ENCODE measurements around the gene PRKCH.
A peak's percentile ranks its signal among the peaks of the same experiment; 100 is the strongest.

PRKCH gene

DNA sequence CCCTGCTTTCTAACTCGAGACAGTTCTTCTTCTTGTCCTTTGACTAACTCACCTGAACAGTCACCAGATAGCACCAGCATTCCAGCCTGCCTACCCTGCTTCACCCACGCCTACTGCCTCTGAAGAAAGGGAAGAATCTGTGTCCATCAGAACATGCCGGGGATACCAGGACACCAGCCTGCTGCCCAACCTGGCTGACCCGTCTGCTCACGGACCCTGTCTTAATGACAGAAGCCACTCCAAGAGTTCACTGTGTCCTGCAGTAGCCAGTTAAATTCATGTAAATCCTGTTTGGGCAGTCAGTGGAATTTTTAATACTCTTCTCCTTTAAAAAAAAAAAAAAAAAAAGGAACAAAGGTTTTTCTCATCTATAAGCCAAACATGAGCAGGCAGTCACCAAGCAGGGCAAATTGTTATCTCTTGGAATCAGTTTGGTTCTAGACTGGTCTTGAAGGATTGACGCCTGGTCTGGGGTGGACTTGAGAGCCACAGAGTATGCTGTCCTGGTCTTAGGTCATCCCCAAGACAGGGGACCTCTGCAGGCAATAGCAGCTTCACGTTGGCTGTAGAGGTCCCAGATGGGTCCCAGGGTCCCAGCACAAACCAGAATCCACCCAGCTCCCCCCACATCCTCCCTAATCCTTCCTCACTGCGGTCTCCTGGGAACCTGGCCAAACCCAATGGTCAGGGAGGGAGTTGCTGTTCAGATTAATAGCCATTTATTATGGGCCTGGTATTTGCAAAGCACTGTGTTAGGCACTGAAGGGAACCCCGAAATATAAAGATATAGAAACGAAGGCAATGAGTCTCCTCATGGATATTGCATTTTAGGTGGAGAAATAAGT, 192.8 kb downstream of the PRKCH start:
- Mint-ChIP-seq H3K27ac (peak overlapping the region; percentile 99), H3K4me1 (ENCODE audit: low read depth) (peaks cover 99% of the 10 kb centered on the region), H3K36me3 (ENCODE audit: low read depth) (peaks cover 80% of the 10 kb centered on the region)

DNA sequence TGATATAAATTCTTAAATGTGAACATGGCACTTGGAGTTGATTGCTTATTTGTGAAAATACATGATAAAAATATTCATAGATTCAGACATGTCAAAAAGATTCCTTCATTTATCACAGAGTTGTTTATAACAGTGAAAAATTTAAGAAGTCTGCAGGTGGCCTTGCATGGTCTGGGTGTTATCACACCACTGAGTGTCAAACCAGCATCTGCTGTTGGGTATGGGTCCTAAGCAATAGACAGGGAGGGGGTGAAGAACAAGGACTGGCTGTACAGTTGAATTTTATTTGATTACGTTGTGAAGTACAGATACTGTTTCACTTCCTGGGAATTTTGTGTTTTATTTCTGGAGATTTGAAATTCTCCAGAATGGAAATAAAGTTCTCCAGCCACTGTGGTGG, 193.5 kb downstream of the PRKCH start:
- H3K4me1 Mint-ChIP-seq (ENCODE audit: low read depth) = peaks cover 99% of the 10 kb centered on the region
- H3K4me3 Mint-ChIP-seq = no peak overlapping the region
- H3K36me3 Mint-ChIP-seq (ENCODE audit: low read depth) = peaks cover 75% of the 10 kb centered on the region
- no peaks in the 10 kb centered on the region for H3K27me3 Mint-ChIP-seq
- H3K9me3 Mint-ChIP-seq = no peaks in the 10 kb centered on the region
- peak overlapping the region; percentile 91 for H3K27ac Mint-ChIP-seq

More for the DNA sequence above, 192.8 kb downstream of the PRKCH start:
- no peak overlapping the region for H3K4me3 Mint-ChIP-seq
- H3K9me3 Mint-ChIP-seq = no peaks in the 10 kb centered on the region
- H3K27me3 Mint-ChIP-seq = no peaks in the 10 kb centered on the region

DNA sequence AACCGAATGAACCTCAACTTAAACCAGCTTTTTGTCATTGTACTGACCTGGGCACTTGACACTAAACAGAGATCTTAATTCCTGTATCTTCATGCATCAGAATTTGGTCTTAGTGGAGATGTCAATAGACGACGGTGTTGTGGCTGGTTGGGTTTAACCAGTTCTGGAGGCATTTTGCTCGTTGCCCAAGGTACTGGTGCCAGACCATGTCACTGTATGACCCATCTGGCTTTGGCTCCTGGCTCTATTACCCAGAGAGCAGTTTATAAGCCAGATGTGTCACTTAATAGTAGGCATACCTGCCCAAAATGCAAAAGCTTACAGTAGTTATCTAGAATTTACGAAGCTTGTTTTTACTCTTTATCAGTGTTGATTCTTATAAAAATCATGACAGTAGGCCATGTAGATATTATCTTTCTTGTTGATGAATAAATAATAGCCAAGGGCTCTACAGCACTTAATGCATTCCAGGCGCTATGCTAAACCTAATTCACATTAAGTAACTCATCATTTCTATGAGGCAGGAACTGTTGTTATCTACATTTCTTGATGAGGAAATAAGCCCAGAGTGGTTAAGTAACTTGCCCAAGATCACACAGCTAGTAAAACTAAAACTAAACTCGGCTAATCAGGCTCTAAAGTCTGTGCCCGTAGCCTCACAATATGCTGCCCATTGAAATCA, 194.2 kb downstream of the PRKCH start:
- H3K4me3 Mint-ChIP-seq = no peak overlapping the region
- peaks cover 78% of the 10 kb centered on the region for H3K36me3 Mint-ChIP-seq (ENCODE audit: low read depth)
- H3K27me3 Mint-ChIP-seq = no peaks in the 10 kb centered on the region
- H3K9me3 Mint-ChIP-seq = no peaks in the 10 kb centered on the region
- peaks cover 99% of the 10 kb centered on the region for H3K4me1 Mint-ChIP-seq (ENCODE audit: low read depth)
- H3K27ac Mint-ChIP-seq = peak overlapping the region; percentile 91

DNA sequence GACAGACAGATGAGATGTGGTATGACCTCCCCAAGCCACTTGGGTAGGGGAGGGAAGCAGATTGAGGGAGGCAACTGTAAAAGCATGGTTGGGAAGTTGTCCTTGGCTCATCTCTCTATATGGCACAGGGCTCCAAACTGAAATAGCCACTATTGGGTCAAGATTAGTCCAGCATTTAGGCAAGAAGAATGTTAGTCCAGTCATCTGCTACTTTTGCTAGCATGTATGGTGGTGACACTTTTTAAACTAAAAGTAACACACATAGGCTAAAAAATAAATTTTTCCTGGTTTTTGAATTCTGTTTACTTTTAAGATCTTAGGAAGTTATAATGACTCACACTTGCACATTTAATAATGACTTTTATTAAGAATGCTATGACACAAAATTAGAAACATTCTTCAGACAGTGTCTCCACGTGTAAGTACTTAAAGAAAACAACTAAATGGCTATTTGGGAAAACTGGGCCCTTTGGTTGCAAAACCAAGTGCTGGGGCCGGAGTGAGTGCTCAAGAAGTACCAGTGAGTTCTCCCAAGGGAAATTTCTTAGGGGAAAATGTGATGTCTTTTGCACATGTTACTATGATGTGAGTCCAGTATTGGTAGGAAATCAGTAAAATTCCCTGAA, 194.9 kb downstream of the PRKCH start:
- Mint-ChIP-seq H3K9me3 (no peaks in the 10 kb centered on the region), H3K27me3 (no peaks in the 10 kb centered on the region), H3K4me1 (ENCODE audit: low read depth) (peaks cover 97% of the 10 kb centered on the region), H3K27ac (peak overlapping the region; percentile 91), H3K4me3 (no peak overlapping the region), H3K36me3 (ENCODE audit: low read depth) (peaks cover 76% of the 10 kb centered on the region)

DNA sequence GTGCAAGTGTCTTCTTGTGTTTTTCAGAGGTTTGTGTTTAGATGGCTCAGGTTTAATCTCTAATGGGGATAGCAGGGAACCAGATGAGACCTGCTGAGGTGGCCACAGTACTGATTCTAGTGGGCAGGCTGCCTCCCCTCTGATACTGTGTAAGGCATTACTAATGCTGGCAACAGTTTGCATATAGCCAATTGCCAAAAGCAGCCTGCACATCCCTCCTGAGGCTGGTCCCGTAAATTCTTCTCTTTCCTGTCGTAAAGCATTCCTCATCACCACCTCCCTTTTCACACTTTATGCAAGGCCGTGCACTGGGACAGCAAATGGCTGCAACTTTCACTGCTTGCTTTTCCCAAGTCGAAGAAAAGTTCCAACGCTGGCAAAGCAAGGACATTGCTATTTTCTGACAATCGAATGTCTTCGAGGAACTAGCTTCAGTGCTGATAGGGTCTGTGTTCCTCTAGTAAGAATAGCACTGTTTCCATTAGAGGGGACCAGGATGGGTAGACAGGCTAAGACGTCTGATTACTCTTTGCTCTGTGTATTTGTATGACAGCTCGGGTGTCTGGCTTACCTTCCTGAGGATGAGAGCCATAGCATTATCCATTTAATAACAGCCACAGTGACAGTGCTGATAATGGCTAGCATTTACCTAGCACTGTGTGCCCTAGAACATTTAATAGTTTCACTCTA, 195.7 kb downstream of the PRKCH start:
- Mint-ChIP-seq H3K36me3 (ENCODE audit: low read depth) (peaks cover 76% of the 10 kb centered on the region), H3K27ac (peak overlapping the region; percentile 76), H3K4me1 (ENCODE audit: low read depth) (peaks cover 97% of the 10 kb centered on the region), H3K4me3 (no peak overlapping the region), H3K27me3 (no peaks in the 10 kb centered on the region), H3K9me3 (peaks cover 2% of the 10 kb centered on the region)

DNA sequence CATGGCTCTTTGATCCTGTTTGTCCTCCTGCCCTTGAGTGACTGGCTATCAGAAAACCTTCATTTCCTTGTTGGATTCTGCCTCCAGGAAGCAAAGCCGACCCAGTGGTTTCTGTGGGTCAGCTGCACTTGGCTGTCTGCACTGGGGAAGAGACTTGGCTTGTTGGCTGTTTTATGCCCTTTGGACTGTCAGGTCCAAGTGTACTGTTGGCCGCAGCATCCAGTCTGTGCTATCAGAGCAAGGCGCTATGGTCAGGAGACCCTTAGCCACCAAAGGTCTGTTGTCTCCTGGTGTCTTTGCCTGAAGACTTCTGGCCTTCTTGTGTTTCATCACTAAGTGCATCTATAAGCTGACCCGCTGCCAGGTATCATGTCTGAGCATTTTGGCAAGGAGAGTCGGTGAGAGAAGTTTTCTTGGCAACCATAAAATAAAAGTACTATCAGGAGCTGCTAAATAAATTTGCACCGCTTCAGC, 196.6 kb downstream of the PRKCH start:
- Mint-ChIP-seq H3K4me1 (ENCODE audit: low read depth) (peaks cover 97% of the 10 kb centered on the region), H3K27me3 (no peaks in the 10 kb centered on the region), H3K9me3 (peaks cover 7% of the 10 kb centered on the region), H3K36me3 (ENCODE audit: low read depth) (peaks cover 76% of the 10 kb centered on the region), H3K4me3 (peak overlapping the region; percentile 35), H3K27ac (peak overlapping the region; percentile 77)

DNA sequence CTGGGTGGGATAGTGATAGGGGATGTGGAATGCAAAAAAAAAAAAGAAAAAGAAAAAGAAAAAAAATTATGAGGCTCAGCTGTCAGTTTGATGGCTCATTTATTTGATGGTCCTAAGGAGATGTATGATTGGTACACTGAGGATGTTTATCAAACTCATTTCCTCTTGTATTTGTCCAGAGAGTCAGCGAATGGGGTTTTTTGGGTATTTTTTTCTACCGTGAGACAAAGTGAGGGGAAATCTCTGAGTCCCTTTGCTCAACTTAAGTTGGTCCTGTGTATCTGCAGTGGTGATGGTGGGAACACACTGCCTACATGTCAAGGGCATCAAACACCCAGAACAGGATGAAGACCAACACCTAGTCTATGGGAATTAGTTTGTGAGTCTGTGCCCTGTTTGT, 197.0 kb downstream of the PRKCH start:
- peaks cover 7% of the 10 kb centered on the region for H3K9me3 Mint-ChIP-seq
- peak overlapping the region; percentile 35 for H3K4me3 Mint-ChIP-seq
- no peaks in the 10 kb centered on the region for H3K27me3 Mint-ChIP-seq
- H3K27ac Mint-ChIP-seq = peak overlapping the region; percentile 77
- H3K36me3 Mint-ChIP-seq (ENCODE audit: low read depth) = peaks cover 73% of the 10 kb centered on the region
- H3K4me1 Mint-ChIP-seq (ENCODE audit: low read depth) = peaks cover 97% of the 10 kb centered on the region

DNA sequence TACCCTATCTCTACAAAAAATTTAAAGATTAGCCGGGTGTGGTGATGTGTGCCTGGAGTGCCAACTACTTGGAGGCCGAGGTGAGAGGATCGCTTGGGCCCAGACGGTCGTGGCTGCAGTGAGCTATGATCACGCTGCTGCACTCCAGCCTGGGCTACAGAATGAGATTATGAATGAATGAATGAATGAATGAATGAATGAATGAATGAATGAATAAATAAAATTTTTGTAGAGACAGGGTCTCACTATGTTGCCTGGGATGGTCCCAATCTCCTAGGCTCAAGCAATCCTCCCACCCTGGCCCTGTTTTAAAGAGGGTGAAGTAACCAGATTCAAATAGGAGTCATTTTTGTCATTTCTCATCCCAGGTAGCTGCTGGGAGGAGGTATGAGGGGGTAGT, 197.7 kb downstream of the PRKCH start:
- Mint-ChIP-seq H3K4me1 (ENCODE audit: low read depth) (peaks cover 97% of the 10 kb centered on the region), H3K27me3 (no peaks in the 10 kb centered on the region), H3K4me3 (peak overlapping the region; percentile 2), H3K27ac (peak overlapping the region; percentile 49), H3K36me3 (ENCODE audit: low read depth) (peaks cover 69% of the 10 kb centered on the region), H3K9me3 (peaks cover 7% of the 10 kb centered on the region)

DNA sequence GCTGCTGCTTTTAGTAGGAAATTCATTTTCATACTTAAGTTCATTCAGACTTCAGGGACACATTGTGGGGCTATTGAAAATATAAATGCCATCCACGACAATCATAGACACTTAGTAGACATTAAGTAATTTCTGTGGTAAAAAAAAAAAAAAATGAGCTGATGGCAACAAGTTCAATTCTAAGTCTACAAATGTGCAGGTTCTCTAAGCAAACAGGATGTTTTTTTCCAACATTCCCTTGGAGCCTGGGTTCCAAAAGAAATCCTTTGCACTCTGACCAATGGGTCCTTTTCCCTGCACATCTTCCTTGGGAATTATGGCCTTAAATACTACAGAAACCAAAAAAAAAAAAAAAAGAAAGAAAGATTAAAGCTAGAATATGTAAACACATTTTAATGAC, 198.4 kb downstream of the PRKCH start:
- peaks cover 71% of the 10 kb centered on the region for H3K36me3 Mint-ChIP-seq (ENCODE audit: low read depth)
- H3K9me3 Mint-ChIP-seq = peaks cover 7% of the 10 kb centered on the region
- H3K27me3 Mint-ChIP-seq = no peaks in the 10 kb centered on the region
- peak overlapping the region; percentile 2 for H3K4me3 Mint-ChIP-seq
- peaks cover 98% of the 10 kb centered on the region for H3K4me1 Mint-ChIP-seq (ENCODE audit: low read depth)
- peak overlapping the region; percentile 32 for H3K27ac Mint-ChIP-seq

DNA sequence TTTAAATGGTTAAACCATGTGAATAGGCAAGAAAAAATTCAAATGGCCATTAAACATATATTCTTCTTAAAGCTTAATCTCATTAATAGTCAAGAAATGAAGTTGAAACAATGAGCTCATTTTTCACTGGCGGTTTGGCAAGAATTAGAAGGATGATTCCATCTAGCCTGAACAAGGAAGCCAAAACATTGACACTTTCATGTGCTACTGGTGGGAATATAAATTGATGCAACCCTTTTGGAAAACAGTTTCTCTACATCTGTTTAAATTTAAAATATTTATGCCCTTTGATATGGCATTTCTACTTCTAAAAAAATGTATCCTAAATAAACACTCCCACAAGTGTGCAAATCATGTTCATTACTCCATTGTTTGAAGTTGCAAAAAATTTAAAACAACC, 199.2 kb downstream of the PRKCH start:
- Mint-ChIP-seq H3K27ac (peak overlapping the region; percentile 62), H3K4me3 (no peak overlapping the region), H3K9me3 (peaks cover 7% of the 10 kb centered on the region), H3K36me3 (ENCODE audit: low read depth) (peaks cover 63% of the 10 kb centered on the region), H3K27me3 (no peaks in the 10 kb centered on the region), H3K4me1 (ENCODE audit: low read depth) (peaks cover 98% of the 10 kb centered on the region)

DNA sequence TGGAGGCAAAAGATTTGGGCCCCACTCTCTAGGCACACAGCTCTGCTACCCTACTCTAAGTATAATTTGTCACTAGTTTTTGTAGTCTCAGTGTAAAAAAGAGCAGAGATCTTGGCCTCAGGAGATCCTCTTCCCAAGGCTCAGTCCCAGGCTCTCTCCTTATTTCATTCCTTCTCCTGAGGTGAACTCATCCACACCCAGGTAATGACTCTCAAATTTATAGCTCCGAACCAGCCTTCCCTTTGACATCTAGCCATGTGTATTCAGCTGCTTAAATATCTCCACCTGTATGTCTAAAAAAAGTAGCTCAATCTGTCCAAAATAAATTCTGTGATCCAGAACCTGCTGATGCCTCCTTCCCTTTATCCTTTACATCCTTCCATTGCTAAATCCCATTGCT, 200.4 kb downstream of the PRKCH start:
- Mint-ChIP-seq H3K9me3 (peaks cover 7% of the 10 kb centered on the region), H3K27ac (peak overlapping the region; percentile 72), H3K27me3 (no peaks in the 10 kb centered on the region), H3K4me1 (ENCODE audit: low read depth) (peaks cover 98% of the 10 kb centered on the region), H3K4me3 (no peak overlapping the region), H3K36me3 (ENCODE audit: low read depth) (peaks cover 58% of the 10 kb centered on the region)

DNA sequence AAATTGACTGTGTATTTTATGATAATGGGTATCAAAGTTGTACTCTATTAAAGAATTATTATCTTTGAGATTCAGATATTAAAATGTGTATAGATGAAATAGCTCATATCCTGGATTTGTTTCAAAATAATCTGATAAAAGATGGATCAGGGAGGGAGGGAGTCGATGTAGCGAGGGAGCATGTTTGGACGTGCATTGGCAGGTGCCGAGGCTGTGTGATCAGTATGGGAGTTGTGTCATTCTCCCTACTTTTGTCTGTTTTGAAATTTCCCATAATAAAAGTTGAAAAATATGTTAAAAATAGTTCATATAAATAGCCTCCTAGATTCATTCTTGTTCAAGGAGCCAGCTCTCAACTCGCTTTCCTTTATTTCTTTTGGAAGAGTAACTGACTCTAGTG, 202.4 kb downstream of the PRKCH start:
- H3K9me3 Mint-ChIP-seq = peaks cover 11% of the 10 kb centered on the region
- H3K27ac Mint-ChIP-seq = peak overlapping the region; percentile 96
- peak overlapping the region; percentile 36 for H3K4me3 Mint-ChIP-seq
- no peaks in the 10 kb centered on the region for H3K27me3 Mint-ChIP-seq
- peaks cover 98% of the 10 kb centered on the region for H3K4me1 Mint-ChIP-seq (ENCODE audit: low read depth)
- H3K36me3 Mint-ChIP-seq (ENCODE audit: low read depth) = peaks cover 65% of the 10 kb centered on the region

DNA sequence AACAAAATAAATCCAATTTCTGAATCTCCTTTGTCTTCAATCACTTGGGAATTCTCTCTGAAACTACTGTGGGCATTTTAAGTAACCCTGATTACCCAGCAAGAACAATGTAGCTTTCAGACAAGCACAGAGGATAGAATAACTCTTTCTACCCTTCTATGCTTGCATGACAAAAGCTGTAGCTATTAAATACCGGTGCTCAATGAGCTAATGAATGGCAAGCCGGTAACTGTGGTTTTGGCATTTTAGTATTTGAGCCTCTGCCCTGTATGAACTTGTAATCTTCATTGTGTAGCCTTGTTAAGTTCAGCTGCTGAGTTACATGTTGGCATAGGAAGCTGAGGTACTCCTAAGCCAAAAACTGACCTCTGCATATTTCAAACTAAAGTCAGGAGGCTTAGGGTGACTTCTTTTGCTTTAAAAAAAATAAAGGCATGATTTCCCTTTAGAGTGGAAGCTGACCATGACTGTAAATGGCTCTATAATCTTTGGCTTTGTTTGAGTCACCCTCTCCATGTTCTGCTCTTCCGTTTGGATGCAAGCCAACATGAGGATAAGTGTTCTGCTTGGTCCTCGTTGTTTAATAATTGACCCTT, 202.9 kb downstream of the PRKCH start:
- H3K4me1 Mint-ChIP-seq (ENCODE audit: low read depth) = peaks cover 98% of the 10 kb centered on the region
- H3K27me3 Mint-ChIP-seq = no peaks in the 10 kb centered on the region
- peaks cover 11% of the 10 kb centered on the region for H3K9me3 Mint-ChIP-seq
- H3K36me3 Mint-ChIP-seq (ENCODE audit: low read depth) = peaks cover 68% of the 10 kb centered on the region
- peak overlapping the region; percentile 67 for H3K4me3 Mint-ChIP-seq
- peak overlapping the region; percentile 96 for H3K27ac Mint-ChIP-seq

DNA sequence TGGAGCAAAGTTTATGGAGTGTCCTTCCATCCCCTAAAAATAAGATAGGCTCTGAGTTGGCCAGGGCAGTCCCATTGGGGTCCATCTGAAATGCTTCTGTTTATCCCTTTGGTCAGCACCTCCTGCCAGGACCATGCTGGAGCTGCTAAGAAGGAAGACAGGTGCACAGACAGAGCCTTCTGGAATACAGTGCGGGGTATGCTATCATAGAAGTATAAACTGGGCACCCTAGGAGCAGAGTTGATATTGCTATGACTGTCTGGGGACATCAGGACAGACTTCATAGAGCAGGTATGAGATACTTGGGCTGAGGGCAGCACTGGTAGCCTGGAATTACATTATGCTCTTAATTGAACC, 203.5 kb downstream of the PRKCH start:
- Mint-ChIP-seq H3K27ac (peak overlapping the region; percentile 96), H3K4me1 (ENCODE audit: low read depth) (peaks cover 93% of the 10 kb centered on the region), H3K4me3 (peak overlapping the region; percentile 67), H3K27me3 (no peaks in the 10 kb centered on the region), H3K36me3 (ENCODE audit: low read depth) (peaks cover 69% of the 10 kb centered on the region), H3K9me3 (peaks cover 11% of the 10 kb centered on the region)
